H9 (cell line): ENCODE measurements around the gene ASCC2. TPM values are rescaled to one million over a fixed set of nuclear protein-coding genes. Genes with fewer than 3 reads are reported as not detected.

ENCODE experiments used
- DNase-seq: peaks from one replicate; pipeline ENCODE4 v3.0.0-alpha.2; 2017
- H2AFZ ChIP-seq: one replicate; pipeline ENCODE4 v1.6.1; 2013; ENCODE audit warnings: mild to moderate bottlenecking, low read length, control low read depth, moderate library complexity
- H2AK5ac ChIP-seq: 2 replicates; pipeline ENCODE4 v1.6.1; 2013; ENCODE audit warnings: low read length, control low read depth, mixed read lengths; ENCODE audit not compliant: insufficient read length
- H2BK120ac ChIP-seq: one replicate; pipeline ENCODE4 v1.6.1; 2013; ENCODE audit warnings: low read depth, mild to moderate bottlenecking, low read length, control low read depth, inconsistent platforms; ENCODE audit not compliant: poor library complexity, severe bottlenecking
- H2BK12ac ChIP-seq: 2 replicates; pipeline ENCODE4 v1.6.1; 2013; ENCODE audit warnings: low read length, control low read depth, mixed read lengths, low read depth; ENCODE audit not compliant: insufficient read length
- H2BK15ac ChIP-seq: 2 replicates; pipeline ENCODE4 v1.6.1; 2013; ENCODE audit warnings: low read depth, low read length, control low read depth
- H2BK20ac ChIP-seq: one replicate; pipeline ENCODE4 v1.6.1; 2013; ENCODE audit warnings: low read depth, mild to moderate bottlenecking, low read length, control low read depth, inconsistent platforms; ENCODE audit not compliant: poor library complexity, severe bottlenecking
- H2BK5ac ChIP-seq: 2 replicates; pipeline ENCODE4 v1.6.1; 2013; ENCODE audit warnings: low read length, control low read depth, mixed read lengths; ENCODE audit not compliant: insufficient read length
- H3K14ac ChIP-seq: 2 replicates; pipeline ENCODE4 v1.6.1; 2013; ENCODE audit warnings: low read length, control low read depth; ENCODE audit not compliant: insufficient read depth
- H3K18ac ChIP-seq: 2 replicates; pipeline ENCODE4 v1.6.1; 2013; ENCODE audit warnings: low read depth, mild to moderate bottlenecking, mixed read lengths, low read length, control low read depth; ENCODE audit not compliant: insufficient read length
- H3K23ac ChIP-seq: 2 replicates; pipeline ENCODE4 v1.6.1; 2013; ENCODE audit warnings: low read length, control low read depth, mixed read lengths, low read depth; ENCODE audit not compliant: insufficient read length
- H3K23me2 ChIP-seq: 2 replicates; pipeline ENCODE4 v1.6.1; 2013; ENCODE audit warnings: low read depth, mild to moderate bottlenecking, mixed read lengths, low read length, control low read depth; ENCODE audit not compliant: insufficient read length, poor library complexity, severe bottlenecking
- H3K27ac ChIP-seq: 2 replicates; pipeline ENCODE4 v1.5.1; 2013; ENCODE audit warnings: low read length, control low read depth, mixed read lengths, low read depth; ENCODE audit not compliant: insufficient read length
- H3K27me3 ChIP-seq: 2 replicates; pipeline ENCODE4 v1.6.1; 2013; ENCODE audit warnings: low read length, control low read depth, inconsistent platforms; ENCODE audit not compliant: insufficient read depth
- H3K4ac ChIP-seq: 2 replicates; pipeline ENCODE4 v1.6.1; 2013; ENCODE audit warnings: low read depth, mild to moderate bottlenecking, control low read depth, inconsistent platforms, low read length, moderate library complexity
- H3K4me1 ChIP-seq: 2 replicates; pipeline ENCODE4 v1.6.1; 2013; ENCODE audit warnings: low read length, control low read depth, inconsistent platforms; ENCODE audit not compliant: insufficient read depth
- H3K4me2 ChIP-seq: 2 replicates; pipeline ENCODE4 v1.6.1; 2013; ENCODE audit warnings: low read length, control low read depth, mixed read lengths; ENCODE audit not compliant: insufficient read length, insufficient read depth
- H3K56ac ChIP-seq: 2 replicates; pipeline ENCODE4 v1.6.1; 2013; ENCODE audit warnings: low read depth, mild to moderate bottlenecking, mixed read lengths, low read length, control low read depth; ENCODE audit not compliant: insufficient read length
- H3K79me1 ChIP-seq: 2 replicates; pipeline ENCODE4 v1.6.1; 2013; ENCODE audit warnings: low read depth, mild to moderate bottlenecking, moderate library complexity, low read length, control low read depth, inconsistent platforms; ENCODE audit not compliant: insufficient read depth, poor library complexity, severe bottlenecking
- H3K79me2 ChIP-seq: 2 replicates; pipeline ENCODE4 v1.6.1; 2013; ENCODE audit warnings: low read length, control low read depth, inconsistent platforms; ENCODE audit not compliant: insufficient read depth
- H3K9ac ChIP-seq: 2 replicates; pipeline ENCODE4 v1.6.1; 2013; ENCODE audit warnings: low read length, control low read depth, mixed read lengths; ENCODE audit not compliant: insufficient read length; ENCODE audit errors: extremely low read depth
- H3K9me3 ChIP-seq: one replicate; pipeline ENCODE4 v1.6.1; 2013; ENCODE audit warnings: low read depth, low read length, inconsistent platforms; ENCODE audit not compliant: control insufficient read depth
- H3T11ph ChIP-seq: one replicate; pipeline ENCODE4 v1.6.1; 2013; ENCODE audit warnings: mild to moderate bottlenecking, low read length, control low read depth, inconsistent platforms
- H4K20me1 ChIP-seq: one replicate; pipeline ENCODE4 v1.6.1; 2013; ENCODE audit not compliant: control insufficient read depth, insufficient read length, insufficient read depth
- H4K5ac ChIP-seq: 2 replicates; pipeline ENCODE4 v1.6.1; 2013; ENCODE audit warnings: low read depth, mild to moderate bottlenecking, mixed read lengths, low read length, control low read depth; ENCODE audit not compliant: insufficient read length
- H4K8ac ChIP-seq: replicated peaks from 2 replicates; pipeline ENCODE4 v1.6.1; 2013; ENCODE audit warnings: low read length, control low read depth, mixed read lengths, low read depth; ENCODE audit not compliant: insufficient read length
- H4K91ac ChIP-seq: 2 replicates; pipeline ENCODE4 v1.6.1; 2013; ENCODE audit warnings: low read depth, mild to moderate bottlenecking, moderate library complexity, mixed read lengths, low read length, control low read depth; ENCODE audit not compliant: insufficient read length
- H3K27ac Mint-ChIP-seq, 3 experiments: 2 replicates in 2 of 3; 3 replicates in 1 of 3; pipeline ENCODE4 v1.8.0; 2020 to 2021; ENCODE audit warnings: mixed read lengths in 3 of 3, mild to moderate bottlenecking in 1 of 3, moderate library complexity in 1 of 3
- H3K27me3 Mint-ChIP-seq: 2 replicates; pipeline ENCODE4 v1.8.0; 2021; ENCODE audit warnings: low read depth, mild to moderate bottlenecking, moderate library complexity, mixed read lengths
- H3K36me3 Mint-ChIP-seq, 3 experiments: 2 replicates in 2 of 3; 3 replicates in 1 of 3; pipeline ENCODE4 v1.8.0; 2020 to 2021; ENCODE audit warnings: low read depth in 3 of 3, mixed read lengths in 3 of 3; ENCODE audit not compliant: insufficient read depth in 1 of 3
- H3K4me1 Mint-ChIP-seq, 2 experiments: 2 replicates each; pipeline ENCODE4 v1.8.0; 2020; ENCODE audit warnings: mixed read lengths in 2 of 2
- H3K4me3 Mint-ChIP-seq, 2 experiments: 2 replicates in 1 of 2; 3 replicates in 1 of 2; pipeline ENCODE4 v1.8.0; 2020 to 2021; ENCODE audit warnings: mild to moderate bottlenecking in 2 of 2, mixed read lengths in 2 of 2, moderate library complexity in 1 of 2
- H3K9me3 Mint-ChIP-seq, 2 experiments: 2 replicates in 1 of 2; 3 replicates in 1 of 2; pipeline ENCODE4 v1.8.0; 2020; ENCODE audit warnings: mild to moderate bottlenecking in 2 of 2, mixed read lengths in 2 of 2, moderate library complexity in 1 of 2
- CTCF ChIP-seq: fragments of 200-600 bp; sonication (generic); conservative IDR thresholded peaks from 3 replicates; pipeline ENCODE4 v1.8.0; 2021; ENCODE audit warnings: antibody characterized with exemption, mild to moderate bottlenecking
- WGBS: extraction: QIAGEN DNeasy Blood & Tissue Kit; methylation state at CpG from one replicate; pipeline ENCODE4 v1.1.7; 2013; ENCODE audit warnings: missing lambda C conversion rate, low lambda C conversion rate, mixed read lengths; ENCODE audit not compliant: insufficient read length; ENCODE audit errors: extremely low coverage; 5-methylcytosine and 5-hydroxymethylcytosine counted together
- total RNA-seq: library from RNA; stranded (reverse); gene quantifications from 2 replicates; pipeline ENCODE4 v1.2.1, GENCODE V29; 2021

The ASCC2 gene
- total RNA-seq, 1 experiment from 2014 or later = 48.2 TPM

DNA sequence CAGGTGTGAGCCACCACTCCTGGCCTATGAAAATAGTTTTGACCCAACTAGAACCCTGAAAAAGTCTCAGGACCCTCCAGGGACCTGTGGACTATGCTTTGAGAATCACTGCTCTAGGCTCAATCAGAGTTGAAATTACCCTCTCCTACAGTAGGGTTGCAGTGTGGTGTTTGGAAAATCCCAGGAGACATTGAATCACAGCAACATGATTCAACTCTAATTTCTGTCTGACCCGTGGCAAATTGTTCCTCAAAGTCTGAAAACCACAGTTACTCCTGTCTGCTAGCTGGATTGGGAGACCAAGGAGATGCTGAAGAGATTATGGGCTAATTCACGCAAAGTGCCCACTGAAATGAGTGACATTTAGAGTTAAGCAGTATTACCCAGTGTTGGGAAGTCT lies 39.5 kb upstream of the ASCC2 start:
- Histone ChIP-seq H4K5ac (no peak overlapping the region), H3K27ac (no peak overlapping the region), H3K4me1 (no peaks in the 10 kb centered on the region), H3K14ac (no peak overlapping the region), H4K91ac (no peak overlapping the region), H2AFZ (no peak overlapping the region), H3K4ac (no peak overlapping the region), H2AK5ac (no peak overlapping the region), H3K9me3 (no peaks in the 10 kb centered on the region), H2BK15ac (no peak overlapping the region), H3K23ac (no peak overlapping the region), H2BK120ac (no peak overlapping the region), H3K79me2 (no peaks in the 10 kb centered on the region), H4K20me1 (no peaks in the 10 kb centered on the region), H2BK20ac (no peak overlapping the region), H3K18ac (no peak overlapping the region), H3K27me3 (no peaks in the 10 kb centered on the region), H3K56ac (no peak overlapping the region), H2BK5ac (no peak overlapping the region), H2BK12ac (no peak overlapping the region), H3K23me2 (no peaks in the 10 kb centered on the region), H4K8ac (no peak overlapping the region), H3K79me1 (no peaks in the 10 kb centered on the region), H3K4me2 (no peak overlapping the region), H3T11ph (no peak overlapping the region), H3K9ac (no peak overlapping the region)
- WGBS = no CpG with 5 or more reads among the region's 2 CpGs
- no peak overlapping the region for H3K27ac Mint-ChIP-seq
- no peak for DNase-seq
- H3K36me3 Mint-ChIP-seq = no peaks in the 10 kb centered on the region
- TF ChIP-seq CTCF = no peak
- H3K9me3 Mint-ChIP-seq = no peaks in the 10 kb centered on the region
- no peak overlapping the region for H3K4me3 Mint-ChIP-seq
- peaks cover 4% of the 10 kb centered on the region; the same call in 1 of the 2 replicates for H3K27me3 Mint-ChIP-seq
- H3K4me1 Mint-ChIP-seq = peaks cover 2 to 10% of the 10 kb centered on the region in 2 experiments
